ENCODE data around the gene MDM2.

DNA sequence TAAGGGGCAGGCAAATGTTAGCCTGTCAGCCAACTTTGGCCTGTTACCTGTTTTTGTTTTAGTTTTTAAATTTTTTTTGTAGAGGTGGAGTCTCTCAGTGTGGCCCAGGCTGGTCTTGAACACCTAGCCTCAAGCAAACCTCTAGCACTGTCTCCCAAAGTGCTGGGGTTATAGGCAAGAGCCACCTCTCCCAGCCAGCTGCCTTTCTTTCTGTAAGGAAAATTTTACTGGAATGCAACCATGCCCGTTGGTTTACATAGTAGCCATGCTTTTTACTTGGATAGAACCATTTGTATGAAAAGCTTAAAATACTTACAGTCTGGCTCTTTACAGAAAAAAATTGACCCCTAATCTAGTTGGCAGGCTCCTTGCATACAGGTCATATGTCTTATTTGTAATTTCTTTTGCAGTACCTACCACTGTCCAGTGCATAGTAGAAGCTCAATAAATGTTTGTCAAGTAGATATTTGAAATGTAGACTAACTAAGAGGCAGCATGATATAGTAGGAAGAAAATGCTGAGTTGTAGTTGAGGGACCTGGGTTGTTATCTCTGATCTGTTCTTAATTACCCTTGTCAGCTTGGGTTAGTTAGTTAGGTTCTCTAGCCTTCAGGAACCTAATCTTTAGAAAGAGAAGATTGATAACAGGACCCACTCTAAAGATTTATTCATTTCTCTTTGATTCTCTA, 4.7 kb downstream of the MDM2 start:
- TF ChIP-seq EZH2 (IDR thresholded peaks at IDR 0.05; ENCODE audit: borderline replicate concordance, insufficient read depth, low read depth, low read length, poor library complexity, severe bottlenecking), result no peak
- TF ChIP-seq, protein P1, sequence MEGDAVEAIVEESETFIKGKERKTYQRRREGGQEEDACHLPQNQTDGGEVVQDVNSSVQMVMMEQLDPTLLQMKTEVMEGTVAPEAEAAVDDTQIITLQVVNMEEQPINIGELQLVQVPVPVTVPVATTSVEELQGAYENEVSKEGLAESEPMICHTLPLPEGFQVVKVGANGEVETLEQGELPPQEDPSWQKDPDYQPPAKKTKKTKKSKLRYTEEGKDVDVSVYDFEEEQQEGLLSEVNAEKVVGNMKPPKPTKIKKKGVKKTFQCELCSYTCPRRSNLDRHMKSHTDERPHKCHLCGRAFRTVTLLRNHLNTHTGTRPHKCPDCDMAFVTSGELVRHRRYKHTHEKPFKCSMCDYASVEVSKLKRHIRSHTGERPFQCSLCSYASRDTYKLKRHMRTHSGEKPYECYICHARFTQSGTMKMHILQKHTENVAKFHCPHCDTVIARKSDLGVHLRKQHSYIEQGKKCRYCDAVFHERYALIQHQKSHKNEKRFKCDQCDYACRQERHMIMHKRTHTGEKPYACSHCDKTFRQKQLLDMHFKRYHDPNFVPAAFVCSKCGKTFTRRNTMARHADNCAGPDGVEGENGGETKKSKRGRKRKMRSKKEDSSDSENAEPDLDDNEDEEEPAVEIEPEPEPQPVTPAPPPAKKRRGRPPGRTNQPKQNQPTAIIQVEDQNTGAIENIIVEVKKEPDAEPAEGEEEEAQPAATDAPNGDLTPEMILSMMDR (IDR thresholded peaks at IDR 0.05), result no peak
